Measurements from ENCODE around the gene SGMS1.

- TF ChIP-seq, protein P1, sequence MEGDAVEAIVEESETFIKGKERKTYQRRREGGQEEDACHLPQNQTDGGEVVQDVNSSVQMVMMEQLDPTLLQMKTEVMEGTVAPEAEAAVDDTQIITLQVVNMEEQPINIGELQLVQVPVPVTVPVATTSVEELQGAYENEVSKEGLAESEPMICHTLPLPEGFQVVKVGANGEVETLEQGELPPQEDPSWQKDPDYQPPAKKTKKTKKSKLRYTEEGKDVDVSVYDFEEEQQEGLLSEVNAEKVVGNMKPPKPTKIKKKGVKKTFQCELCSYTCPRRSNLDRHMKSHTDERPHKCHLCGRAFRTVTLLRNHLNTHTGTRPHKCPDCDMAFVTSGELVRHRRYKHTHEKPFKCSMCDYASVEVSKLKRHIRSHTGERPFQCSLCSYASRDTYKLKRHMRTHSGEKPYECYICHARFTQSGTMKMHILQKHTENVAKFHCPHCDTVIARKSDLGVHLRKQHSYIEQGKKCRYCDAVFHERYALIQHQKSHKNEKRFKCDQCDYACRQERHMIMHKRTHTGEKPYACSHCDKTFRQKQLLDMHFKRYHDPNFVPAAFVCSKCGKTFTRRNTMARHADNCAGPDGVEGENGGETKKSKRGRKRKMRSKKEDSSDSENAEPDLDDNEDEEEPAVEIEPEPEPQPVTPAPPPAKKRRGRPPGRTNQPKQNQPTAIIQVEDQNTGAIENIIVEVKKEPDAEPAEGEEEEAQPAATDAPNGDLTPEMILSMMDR (IDR thresholded peaks at IDR 0.05), result no peak
- no peak for TF ChIP-seq POLR2A (IDR thresholded peaks at IDR 0.05)
Observed at GRCh38 chr10:50504389-50504788, 119.4 kb downstream of the SGMS1 start.
